SK-N-SH (cell line): ENCODE data around the gene ZFP62. TPM values are rescaled to one million over a fixed set of nuclear protein-coding genes. Genes with fewer than 3 reads are reported as not detected.

ENCODE experiments used
- CTCF ChIA-PET: fragments of 300-600, 350-600 bp; formaldehyde crosslinking; extraction: SDS; loops from one replicate; lab custom pipeline; 2021; lab: Yijun Ruan, JAX
- POLR2A ChIA-PET: fragments of 350-600 bp; sonication (Branson Sonifier 250); formaldehyde crosslinking; extraction: SDS; loops from one replicate; lab custom pipeline; 2020; ENCODE audit warnings: antibody characterized with exemption, inconsistent platforms; lab: Yijun Ruan, JAX
- DNase-seq: peaks from one replicate; pipeline ENCODE4 v3.0.0; 2012
- H2AFZ ChIP-seq: fragments of 200-600 bp; sonication (generic); 2 replicates; pipeline ENCODE4 v1.8.1; 2016; ENCODE audit warnings: antibody characterized with exemption, mild to moderate bottlenecking, low read depth
- H3F3A ChIP-seq: fragments of 200-600 bp; sonication (generic); replicated peaks from 2 replicates; pipeline ENCODE3; 2016; ENCODE audit warnings: antibody characterized with exemption, mild to moderate bottlenecking; ENCODE audit not compliant: insufficient read depth
- H3K27ac ChIP-seq, 2 experiments: fragments of 200-500 bp in 1 of 2; fragments of 200-600 bp in 1 of 2; sonication (Bioruptor generic) in 1 of 2; sonication (generic), shearing (Covaris generic) in 1 of 2; 2 replicates each; pipeline versions ENCODE4 v1.5.1 to v1.6.1; 2014 to 2016; ENCODE audit warnings: low read depth in 2 of 2, inconsistent platforms in 1 of 2, low read length in 1 of 2, mild to moderate bottlenecking in 1 of 2, mixed read lengths in 1 of 2
- H3K27me3 ChIP-seq: fragments of 200-600 bp; sonication (generic), shearing (Covaris generic); 2 replicates; pipeline ENCODE4 v1.6.1; 2016; ENCODE audit warnings: mixed run types; ENCODE audit not compliant: insufficient read depth
- H3K36me3 ChIP-seq, 2 experiments: fragments of 200-500 bp in 1 of 2; fragments of 200-600 bp in 1 of 2; sonication (Bioruptor generic) in 1 of 2; sonication (generic) in 1 of 2; replicated peaks in 1 of 2; 2 replicates each; pipeline versions ENCODE3 to v1.5.1; 2014 to 2016; ENCODE audit warnings: low read length in 1 of 2, mild to moderate bottlenecking in 1 of 2; ENCODE audit not compliant: insufficient read depth in 2 of 2, control insufficient read depth in 1 of 2
- H3K4me1 ChIP-seq, 2 experiments: fragments of 200-500 bp in 1 of 2; fragments of 200-600 bp in 1 of 2; sonication (Bioruptor generic) in 1 of 2; sonication (generic), shearing (Covaris generic) in 1 of 2; 2 replicates each; pipeline versions ENCODE4 v1.5.1 to v1.6.1; 2014 to 2016; ENCODE audit warnings: low read depth in 1 of 2, low read length in 1 of 2, mixed run types in 1 of 2; ENCODE audit not compliant: insufficient read depth in 2 of 2, control insufficient read depth in 1 of 2
- H3K4me2 ChIP-seq: fragments of 200-600 bp; sonication (generic), shearing (Covaris generic); 2 replicates; pipeline ENCODE4 v1.6.1; 2017; ENCODE audit warnings: mixed run types
- H3K4me3 ChIP-seq, 2 experiments: fragments of 200-500 bp in 1 of 2; fragments of 200-600 bp in 1 of 2; sonication (Bioruptor generic) in 1 of 2; sonication (generic), shearing (Covaris generic) in 1 of 2; 2 replicates each; pipeline versions ENCODE4 v1.5.1 to v1.8.1; 2014 to 2016; ENCODE audit warnings: low read depth in 2 of 2, inconsistent platforms in 1 of 2, low read length in 1 of 2, mild to moderate bottlenecking in 1 of 2, mixed read lengths in 1 of 2, moderate library complexity in 1 of 2
- H3K79me2 ChIP-seq: fragments of 200-600 bp; sonication (generic); 2 replicates; pipeline ENCODE4 v1.8.1; 2017; ENCODE audit warnings: mild to moderate bottlenecking; ENCODE audit not compliant: insufficient read depth
- H3K9ac ChIP-seq: fragments of 200-600 bp; sonication (generic); 2 replicates; pipeline ENCODE4 v1.6.1; 2017; ENCODE audit warnings: mixed run types
- H3K9me2 ChIP-seq: fragments of 200-600 bp; sonication (generic); 2 replicates; pipeline ENCODE4 v1.6.1; 2017; ENCODE audit warnings: mixed run types
- H3K9me3 ChIP-seq: fragments of 200-600 bp; sonication (generic); 2 replicates; pipeline ENCODE4 v1.6.1; 2017; ENCODE audit warnings: mixed run types, mild to moderate bottlenecking, moderate library complexity
- H4K20me1 ChIP-seq: fragments of 200-600 bp; sonication (generic); 2 replicates; pipeline ENCODE4 v1.6.1; 2017; ENCODE audit warnings: mild to moderate bottlenecking, mixed run types; ENCODE audit not compliant: insufficient read depth
- GATA2 ChIP-seq: sonication (generic); formaldehyde crosslinking; IDR thresholded peaks from 2 replicates; pipeline ENCODE4 v1.5.0; 2020; ENCODE audit warnings: mild to moderate bottlenecking, missing genetic modification reagents
- MAX ChIP-seq: IDR thresholded peaks from 2 replicates; pipeline ENCODE4 v1.4.0; 2012; ENCODE audit warnings: low read depth
- POLR2AphosphoS5 ChIP-seq: IDR thresholded peaks from 2 replicates; pipeline ENCODE4 v1.6.1; 2012; ENCODE audit warnings: low read depth, low read length
- REST ChIP-seq: IDR thresholded peaks from 2 replicates; pipeline ENCODE4 v1.6.1; 2012; ENCODE audit warnings: mild to moderate bottlenecking, low read depth, low read length, moderate library complexity
- SIN3A ChIP-seq: IDR thresholded peaks from 2 replicates; pipeline ENCODE4 v1.6.1; 2012; ENCODE audit warnings: low read depth, mild to moderate bottlenecking, low read length, moderate library complexity, borderline replicate concordance
- TEAD4 ChIP-seq: IDR thresholded peaks from 2 replicates; pipeline ENCODE4 v1.4.0; 2012; ENCODE audit warnings: mild to moderate bottlenecking, borderline replicate concordance; ENCODE audit not compliant: insufficient read depth
- USF1 ChIP-seq: IDR thresholded peaks from 2 replicates; pipeline ENCODE4 v1.4.0; 2012; ENCODE audit warnings: low read depth, borderline replicate concordance
- USF2 ChIP-seq: fragments of 150-350 bp; IDR thresholded peaks from 2 replicates; pipeline ENCODE4 v1.6.1; 2017; ENCODE audit warnings: antibody characterized with exemption, low read length, low read depth, borderline replicate concordance
- YY1 ChIP-seq: IDR thresholded peaks from 2 replicates; pipeline ENCODE4 v1.4.0; 2012; ENCODE audit warnings: low read depth, mild to moderate bottlenecking
- ZBTB33 ChIP-seq: IDR thresholded peaks from 2 replicates; pipeline ENCODE4 v1.4.0; 2012; ENCODE audit warnings: low read depth, borderline replicate concordance
- WGBS: methylation state at CpG from one replicate; pipeline ENCODE4 v1.1.6; 2017; ENCODE audit warnings: low lambda C conversion rate; 5-methylcytosine and 5-hydroxymethylcytosine counted together
- polyA plus RNA-seq, 3 experiments: library from polyadenylated mRNA; depleted of rRNA; stranded (reverse); fragments of >200 nt; gene quantifications; 2 replicates each; pipeline ENCODE4 v1.2.3, GENCODE V29; 2012

Gene ZFP62
- polyA plus RNA-seq, 1 of the 3 experiments (the other 2 are of a cell fraction): 6.0 TPM

GRCh38 chr5:180870276-180871068, 9.4 kb upstream of the ZFP62 start:
- Histone ChIP-seq H3K27ac (no peak overlapping the region), H2AFZ (no peak overlapping the region), H4K20me1 (no peaks in the 10 kb centered on the region), H3K36me3 (no peaks in the 10 kb centered on the region), H3K4me2 (no peak overlapping the region), H3K4me1 (no peaks in the 10 kb centered on the region), H3K9me3 (no peaks in the 10 kb centered on the region), H3K79me2 (no peaks in the 10 kb centered on the region), H3K9me2 (no peaks in the 10 kb centered on the region), H3F3A (no peaks in the 10 kb centered on the region), H3K27me3 (peaks cover 10% of the 10 kb centered on the region; the same call in 1 of the 2 replicates), H3K9ac (no peak overlapping the region), H3K4me3 (no peak overlapping the region)
- POLR2A ChIA-PET: no interaction called here
- CTCF ChIA-PET: interaction anchor here (1.0 to 2.1 kb wide), 3 partner anchors 15 to 281 kb away, joined by 3 to 7 read pairs (median 5); no protein-coding TSS in a partner anchor
- TF ChIP-seq USF1 (no peak), TEAD4 (no peak), MAX (no peak), SIN3A (no peak), USF2 (no peak), ZBTB33 (no peak), POLR2AphosphoS5 (no peak), YY1 (no peak), REST (no peak), GATA2 (CRISPR knock-in tag) (no peak)
- no peak for DNase-seq
- 33% methylated on average over 14 of the region's 16 CpGs for WGBS
